Fibroblast of skin of scalp (primary cell): ENCODE data around the gene PKP1.

Experiments used
- DNase-seq: peaks from one replicate; pipeline ENCODE4 v3.0.0-alpha.2; 2013

The PKP1 gene

GRCh38 chr1:201330541-201330940 is 47.2 kb downstream of the PKP1 start:
- no peak for DNase-seq

GRCh38 chr1:201331166-201331565 is 47.9 kb downstream of the PKP1 start:
- no peak for DNase-seq

- no peak for DNase-seq
Observed at GRCh38 chr1:201332021-201332420, 48.7 kb downstream of the PKP1 start.

- no peak for DNase-seq
Observed at GRCh38 chr1:201332616-201333335, 49.5 kb downstream of the PKP1 start.

- no peak for DNase-seq
Observed at GRCh38 chr1:201334325-201335173, 51.2 kb downstream of the PKP1 start.

GRCh38 chr1:201335174-201335870 is 52.0 kb downstream of the PKP1 start:
- no peak for DNase-seq

- DNase-seq: no peak
Observed at GRCh38 chr1:201335901-201336300, 52.6 kb downstream of the PKP1 start.

GRCh38 chr1:201336711-201337450 is 53.6 kb downstream of the PKP1 start:
- no peak for DNase-seq

GRCh38 chr1:201341377-201341776 is 58.1 kb downstream of the PKP1 start:
- DNase-seq: no peak

- DNase-seq: no peak
Observed at GRCh38 chr1:201344206-201345080, 61.1 kb downstream of the PKP1 start.

GRCh38 chr1:201345081-201345355 is 61.7 kb downstream of the PKP1 start:
- no peak for DNase-seq

- DNase-seq: peak; percentile 63
Observed at GRCh38 chr1:201346337-201346939, 63.1 kb downstream of the PKP1 start.

GRCh38 chr1:201346987-201347386 is 63.7 kb downstream of the PKP1 start:
- no peak for DNase-seq

- no peak for DNase-seq
Observed at GRCh38 chr1:201347498-201348210, 64.3 kb downstream of the PKP1 start.

- DNase-seq: peak; percentile 62
Observed at GRCh38 chr1:201348211-201348566, 64.9 kb downstream of the PKP1 start.

- no peak for DNase-seq
Observed at GRCh38 chr1:201349092-201349491, 65.8 kb downstream of the PKP1 start.

GRCh38 chr1:201350361-201350725 is 67.0 kb downstream of the PKP1 start:
- no peak for DNase-seq

GRCh38 chr1:201350884-201351283 is 67.6 kb downstream of the PKP1 start:
- no peak for DNase-seq

- DNase-seq: no peak
Observed at GRCh38 chr1:201351617-201352016, 68.3 kb downstream of the PKP1 start.

- DNase-seq: no peak
Observed at GRCh38 chr1:201353186-201353940, 70.1 kb downstream of the PKP1 start.
